PC-9 (cell line): Measurements from ENCODE around the gene CGRRF1. TPM values are rescaled to one million over a fixed set of nuclear protein-coding genes. Genes with fewer than 3 reads are reported as not detected.

ENCODE experiments used
- BruUV-seq: library from RNA; stranded (reverse); fragments of 400-500 nt; replicated peaks from 2 replicates; lab custom pipeline; 2021; lab: Mats Ljungman, UMichigan
- CTCF ChIA-PET: fragments of 300-600 bp; sonication (Branson Sonifier 250); formaldehyde crosslinking; loops from one replicate; lab custom pipeline; 2022; ENCODE audit warnings: antibody characterized with exemption; lab: Charles Lee
- POLR2A ChIA-PET: fragments of 300-600 bp; sonication (Branson Sonifier 250); formaldehyde crosslinking; loops from one replicate; lab custom pipeline; 2022; ENCODE audit warnings: antibody characterized with exemption; ENCODE audit not compliant: unreplicated experiment; lab: Charles Lee
- DNase-seq, 2 experiments: peaks; one replicate each; pipeline versions ENCODE4 v3.0.0 to v3.0.0-alpha.2; 2015 to 2022; ENCODE audit warnings: mixed read lengths in 1 of 2
- H2AFZ ChIP-seq: fragments of 200-600 bp; sonication (generic); 2 replicates; pipeline ENCODE4 v1.8.1; 2017; ENCODE audit warnings: antibody characterized with exemption
- H3F3A ChIP-seq: fragments of 200-600 bp; sonication (generic); 2 replicates; pipeline ENCODE4 v1.8.1; 2017; ENCODE audit warnings: antibody characterized with exemption, mild to moderate bottlenecking, low read depth; ENCODE audit not compliant: insufficient read depth
- H3K27ac ChIP-seq: fragments of 200-600 bp; sonication (generic); 2 replicates; pipeline ENCODE4 v1.6.1; 2016; ENCODE audit warnings: mixed run types
- H3K27me3 ChIP-seq: fragments of 200-600 bp; sonication (generic); 2 replicates; pipeline ENCODE4 v1.6.1; 2016; ENCODE audit warnings: low read depth, mixed run types; ENCODE audit not compliant: insufficient read depth
- H3K36me3 ChIP-seq: fragments of 200-600 bp; sonication (generic); 2 replicates; pipeline ENCODE4 v1.6.1; 2016; ENCODE audit warnings: low read depth, mixed run types
- H3K4me1 ChIP-seq: fragments of 200-600 bp; sonication (generic); replicated peaks from 2 replicates; pipeline ENCODE4 v1.6.1; 2016; ENCODE audit warnings: mixed run types; ENCODE audit not compliant: insufficient read depth
- H3K4me2 ChIP-seq: fragments of 200-600 bp; sonication (generic); 2 replicates; pipeline ENCODE4 v1.6.1; 2017; ENCODE audit warnings: mixed run types
- H3K4me3 ChIP-seq: fragments of 200-600 bp; sonication (generic); 2 replicates; pipeline ENCODE4 v1.6.1; 2016; ENCODE audit warnings: mixed run types
- H3K79me2 ChIP-seq: fragments of 200-600 bp; sonication (generic); 2 replicates; pipeline ENCODE4 v1.6.1; 2017; ENCODE audit warnings: low read depth, mixed run types
- H3K9me2 ChIP-seq: fragments of 200-600 bp; sonication (generic); 2 replicates; pipeline ENCODE4 v1.8.1; 2017; ENCODE audit warnings: mild to moderate bottlenecking; ENCODE audit not compliant: insufficient read depth
- H3K9me3 ChIP-seq: fragments of 200-600 bp; sonication (generic); 2 replicates; pipeline ENCODE4 v1.8.1; 2016; ENCODE audit warnings: low read depth; ENCODE audit not compliant: insufficient read depth
- H4K20me1 ChIP-seq: fragments of 200-600 bp; sonication (generic); 2 replicates; pipeline ENCODE4 v1.8.1; 2017; ENCODE audit not compliant: insufficient read depth
- CTCF ChIP-seq: fragments of 200-600 bp; sonication (generic); conservative IDR thresholded peaks from 2 replicates; pipeline ENCODE4 v1.6.1; 2017; ENCODE audit warnings: mixed run types, antibody characterized with exemption, mild to moderate bottlenecking, moderate library complexity
- EZH2 ChIP-seq: fragments of 200-600 bp; sonication (generic); IDR thresholded peaks from 2 replicates; pipeline ENCODE4 v1.8.0; 2017; ENCODE audit warnings: antibody characterized with exemption, low read depth
- intact Hi-C: fragments of 100-400 bp; cut with micrococcal nuclease; formaldehyde crosslinking; loops from one replicate; pipeline ENCODE4 v1.10.0; 2022; ENCODE audit not compliant: unreplicated experiment
- total RNA-seq: library from RNA; stranded (reverse); gene quantifications from 2 replicates; pipeline ENCODE4 v1.2.3, GENCODE V29; 2021

The CGRRF1 gene
- total RNA-seq, 1 experiment from 2014 or later, result 11.3 TPM

- Histone ChIP-seq H3K27me3 (no peaks in the 10 kb centered on the region), H3F3A (peaks cover 16% of the 10 kb centered on the region), H3K27ac (peak overlapping the region; percentile 61), H3K36me3 (peaks cover 28% of the 10 kb centered on the region), H3K9me2 (no peaks in the 10 kb centered on the region), H3K4me2 (peak overlapping the region; percentile 84), H2AFZ (no peak overlapping the region), H3K79me2 (peaks cover 64% of the 10 kb centered on the region), H4K20me1 (no peaks in the 10 kb centered on the region), H3K4me3 (peak overlapping the region; percentile 78; the same call in 1 of the 2 replicates), H3K9me3 (peaks cover 18% of the 10 kb centered on the region; the same call in 1 of the 2 replicates), H3K4me1 (peaks cover 33% of the 10 kb centered on the region)
- BruUV-seq, result no TSS peak
- ChIA-PET POLR2A (no interaction called here), CTCF (no interaction called here)
- intact Hi-C loops, result no loop called here
- TF ChIP-seq CTCF (no peak), EZH2 (no peak)
- peak in 1 of 2 experiments; percentile 81 for DNase-seq
Measured at GRCh38 chr14:54570631-54571415, 61.1 kb downstream of the CGRRF1 start.

GRCh38 chr14:54572316-54572715, 62.6 kb downstream of the CGRRF1 start:
- TF ChIP-seq CTCF, result peak; percentile 66
- TF ChIP-seq EZH2, result no peak
- Histone ChIP-seq H3K4me1 (peaks cover 33% of the 10 kb centered on the region), H3K79me2 (peaks cover 68% of the 10 kb centered on the region), H3K27ac (no peak overlapping the region), H3F3A (peaks cover 16% of the 10 kb centered on the region), H3K27me3 (no peaks in the 10 kb centered on the region), H3K4me2 (no peak overlapping the region), H4K20me1 (no peaks in the 10 kb centered on the region), H3K36me3 (peaks cover 28% of the 10 kb centered on the region), H3K9me2 (no peaks in the 10 kb centered on the region), H2AFZ (no peak overlapping the region), H3K9me3 (peaks cover 18% of the 10 kb centered on the region; the same call in 1 of the 2 replicates), H3K4me3 (no peak overlapping the region)
- intact Hi-C loops, result no loop called here
- CTCF ChIA-PET, result interaction anchor here (0.5 to 0.8 kb wide), 2 partner anchors 93 to 119 kb away, joined by 3 read pairs; no protein-coding TSS in a partner anchor
- BruUV-seq, result no TSS peak
- POLR2A ChIA-PET, result no interaction called here
- DNase-seq, result no peak

GRCh38 chr14:54574528-54574927, 64.8 kb downstream of the CGRRF1 start:
- no TSS peak for BruUV-seq
- Histone ChIP-seq H3K9me3 (peaks cover 18% of the 10 kb centered on the region; the same call in 1 of the 2 replicates), H4K20me1 (no peaks in the 10 kb centered on the region)

More at GRCh38 chr14:54574528-54574927, 64.8 kb downstream of the CGRRF1 start:
- Histone ChIP-seq H3K4me3 (no peak overlapping the region), H3K4me2 (no peak overlapping the region), H3F3A (peaks cover 11% of the 10 kb centered on the region), H3K9me2 (no peaks in the 10 kb centered on the region), H3K79me2 (peaks cover 64% of the 10 kb centered on the region), H3K36me3 (peaks cover 28% of the 10 kb centered on the region), H2AFZ (no peak overlapping the region), H3K27me3 (no peaks in the 10 kb centered on the region), H3K4me1 (peaks cover 23% of the 10 kb centered on the region), H3K27ac (no peak overlapping the region)
- ChIA-PET CTCF (no interaction called here), POLR2A (no interaction called here)
- DNase-seq, result no peak
- TF ChIP-seq CTCF (no peak), EZH2 (no peak)
- intact Hi-C loops, result no loop called here
